Fibroblast of villous mesenchyme (primary cell): ENCODE data around the gene ADAMTSL2. TPM values are rescaled to one million over a fixed set of nuclear protein-coding genes. Genes with fewer than 3 reads are reported as not detected.

Experiments used
- DNase-seq: peaks from one replicate; pipeline ENCODE4 v3.0.0-alpha.2; 2010; ENCODE audit warnings: low read depth
- H3K4me3 ChIP-seq: 2 replicates; pipeline ENCODE4 v1.5.1; 2011; ENCODE audit warnings: low read depth, mild to moderate bottlenecking, low read length
- CTCF ChIP-seq: IDR thresholded peaks from 2 replicates; pipeline ENCODE4 v1.5.1; 2012; ENCODE audit warnings: low read depth, mild to moderate bottlenecking, low read length; ENCODE audit not compliant: insufficient read depth
- total RNA-seq: library from RNA; depleted of rRNA; stranded (reverse); fragments of >200 nt; gene quantifications from 2 replicates; pipeline ENCODE4 v1.2.3, GENCODE V29; 2012

Gene ADAMTSL2
- total RNA-seq, 1 donor = under 0.01 TPM

DNA sequence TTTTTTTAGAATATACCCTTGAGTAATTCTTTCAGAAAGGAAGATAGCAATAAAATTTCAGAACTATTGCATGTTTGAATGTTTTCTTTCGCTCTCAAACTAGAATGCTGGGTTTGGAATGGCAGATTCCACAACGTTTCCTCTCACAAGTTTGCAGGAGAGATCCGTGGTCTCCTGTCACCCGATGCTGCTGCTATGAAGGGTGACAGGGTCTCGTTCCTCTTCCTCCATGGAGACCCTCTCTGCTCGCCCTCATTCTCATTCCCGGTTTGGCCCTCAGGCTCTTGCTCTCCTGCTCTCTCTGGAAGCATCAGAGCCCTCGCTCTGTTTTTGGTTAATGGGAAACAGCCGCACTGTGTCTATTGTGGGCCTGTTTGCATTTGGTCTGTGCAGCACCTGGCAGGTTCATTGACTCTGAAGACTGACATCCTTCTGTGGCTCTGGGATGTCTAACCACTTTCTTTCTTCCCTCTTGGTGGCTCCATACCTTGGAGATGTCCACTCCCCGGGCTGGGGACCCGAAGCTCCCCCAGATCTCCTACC, 87.3 kb downstream of the ADAMTSL2 start:
- no peak overlapping the region for H3K4me3 ChIP-seq
- DNase-seq = no peak
- no peak for TF ChIP-seq CTCF

DNA sequence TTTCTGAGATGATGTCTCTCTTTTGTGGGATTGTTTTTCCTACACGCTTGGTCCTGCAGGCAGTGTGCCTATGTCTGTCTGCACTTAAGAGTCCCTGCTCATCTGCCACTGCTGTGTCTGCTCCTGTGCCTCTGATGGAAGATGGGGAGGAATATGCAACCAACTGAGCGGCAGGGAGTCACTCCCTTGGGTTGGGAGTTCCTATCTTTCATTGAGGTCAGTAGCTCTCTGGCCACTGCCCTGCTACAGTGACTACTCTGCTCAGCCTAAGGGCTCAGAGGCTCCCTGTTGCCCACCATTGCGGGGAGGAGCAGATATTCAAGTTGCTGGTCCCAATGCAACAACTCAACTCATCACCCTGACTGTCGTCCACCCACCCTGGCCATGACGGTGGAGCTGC, 88.1 kb downstream of the ADAMTSL2 start:
- TF ChIP-seq CTCF = no peak
- H3K4me3 ChIP-seq = no peak overlapping the region
- DNase-seq = no peak

Other genes starting within 250 kb of the ADAMTSL2 start
- gene SURF6, start 198.5 kb upstream of the ADAMTSL2 start, total RNA-seq = 7.4 and 8.2 TPM in 2 replicates
- 11.9 and 12.1 TPM in 2 replicates for gene MED22, start 186.6 kb upstream of the ADAMTSL2 start, total RNA-seq
- gene RPL7A, start 186.5 kb upstream of the ADAMTSL2 start, total RNA-seq = 1,651 and 1,997 TPM in 2 replicates
- gene SURF1, start 178.2 kb upstream of the ADAMTSL2 start, total RNA-seq = 13.4 and 14.2 TPM in 2 replicates
- 12.1 and 16.1 TPM in 2 replicates for gene SURF2, start 178.2 kb upstream of the ADAMTSL2 start, total RNA-seq
- gene SURF4, start 158.6 kb upstream of the ADAMTSL2 start, total RNA-seq = 403 and 513 TPM in 2 replicates
- gene STKLD1, start 158.3 kb upstream of the ADAMTSL2 start, total RNA-seq = 0.32 and 2.6 TPM in 2 replicates
- gene REXO4, start 116.7 kb upstream of the ADAMTSL2 start, total RNA-seq = 10.0 and 12.5 TPM in 2 replicates
- 1.3 TPM in 2 replicates for gene ADAMTS13, start 112.3 kb upstream of the ADAMTSL2 start, total RNA-seq
- gene CACFD1, start 74.7 kb upstream of the ADAMTSL2 start, total RNA-seq = 3.9 and 7.7 TPM in 2 replicates
- gene SLC2A6, start 55.6 kb upstream of the ADAMTSL2 start, total RNA-seq = 35.4 and 41.9 TPM in 2 replicates
- not detected in 2 replicates for gene MYMK, start 9.7 kb upstream of the ADAMTSL2 start, total RNA-seq
- gene FAM163B, start 74.7 kb downstream of the ADAMTSL2 start, total RNA-seq = not detected in 2 replicates
- not detected in 2 replicates for gene DBH, start 101.7 kb downstream of the ADAMTSL2 start, total RNA-seq
- gene SARDH, start 203.6 kb downstream of the ADAMTSL2 start, total RNA-seq = 5.5 and 6.0 TPM in 2 replicates